Measurements from ENCODE around the gene CDKN3.
"Not testable (repeated sequence)": the region's sequence is repeated elsewhere in the genome, so short reads cannot be mapped to it uniquely, and the experiment has no call there.

CDKN3 gene

DNA sequence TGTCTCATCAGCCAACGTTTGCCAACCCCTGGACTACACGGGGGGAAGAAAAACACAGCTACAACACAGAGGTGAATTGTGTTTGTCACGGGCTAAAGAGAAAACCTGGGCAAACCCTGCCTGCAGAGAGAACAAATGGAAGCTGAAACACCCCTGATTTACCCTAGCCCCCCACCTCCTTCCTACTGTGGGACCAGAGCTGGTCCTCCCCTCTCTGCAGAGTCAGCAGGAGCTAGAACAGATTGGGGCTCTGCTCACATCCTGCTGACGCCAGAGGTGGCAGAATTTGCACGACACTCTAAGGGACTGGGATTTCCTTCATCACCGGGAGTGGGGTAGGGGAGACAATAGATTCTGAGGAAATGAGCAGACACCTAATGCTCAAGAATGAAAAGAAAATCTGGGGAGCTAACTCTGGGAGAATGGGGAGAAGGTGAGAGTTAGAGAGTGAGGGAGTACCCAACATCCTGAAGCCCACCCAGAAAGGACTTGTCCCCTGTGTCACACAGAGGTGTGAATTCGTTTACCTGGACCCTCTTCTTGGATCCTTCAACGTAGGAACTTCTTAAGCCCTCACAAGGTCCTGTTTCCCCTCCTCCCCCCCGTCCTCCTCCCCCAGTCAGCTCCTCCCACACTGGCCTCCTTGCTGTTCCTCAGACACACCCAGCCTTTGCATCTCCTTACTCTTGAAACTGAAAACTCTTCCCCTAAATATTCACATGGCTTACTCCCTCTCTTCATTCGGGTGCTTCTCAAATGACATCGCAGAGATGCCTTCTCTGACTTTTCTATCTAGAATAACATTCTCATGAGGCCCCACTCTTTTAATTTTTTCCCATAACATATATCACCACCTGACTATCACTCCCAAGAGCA, 26.2 kb upstream of the CDKN3 start:
- DNase-seq: no peak

DNA sequence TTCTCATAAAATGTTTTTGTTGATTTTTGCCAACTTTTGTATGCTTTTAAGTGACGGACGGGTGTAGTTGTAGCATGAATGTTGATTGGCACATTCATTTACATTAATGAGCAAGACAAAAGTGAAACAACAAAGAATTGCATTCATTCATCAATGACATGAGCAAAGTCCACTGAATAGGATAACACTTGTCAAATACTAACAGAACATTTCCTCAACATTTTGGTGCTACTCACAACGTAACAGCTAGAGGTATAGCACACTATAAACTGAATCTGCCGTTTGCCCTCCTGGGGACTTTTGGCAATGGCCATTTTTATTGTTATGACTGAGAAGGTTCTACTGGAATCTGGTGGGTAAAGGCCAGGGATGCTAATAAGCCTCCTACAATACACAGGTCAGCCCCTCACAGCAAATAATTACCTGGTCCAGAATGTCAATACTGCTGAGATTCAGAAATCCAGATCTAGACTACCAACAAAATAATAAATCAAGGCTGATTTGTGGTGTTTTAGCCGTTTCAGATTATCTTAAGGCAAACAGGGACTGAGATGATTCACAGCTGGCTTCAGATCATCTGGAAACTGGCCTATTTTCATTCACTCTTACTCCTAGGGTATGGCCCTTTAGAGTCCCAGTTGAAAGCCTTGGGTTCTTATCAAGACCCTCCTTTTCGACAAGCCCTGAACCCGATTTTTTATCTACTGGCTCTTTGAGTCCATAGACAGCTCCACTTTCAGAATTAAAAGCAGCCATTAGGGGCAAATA, 22.5 kb upstream of the CDKN3 start:
- DNase-seq: no peak

DNA sequence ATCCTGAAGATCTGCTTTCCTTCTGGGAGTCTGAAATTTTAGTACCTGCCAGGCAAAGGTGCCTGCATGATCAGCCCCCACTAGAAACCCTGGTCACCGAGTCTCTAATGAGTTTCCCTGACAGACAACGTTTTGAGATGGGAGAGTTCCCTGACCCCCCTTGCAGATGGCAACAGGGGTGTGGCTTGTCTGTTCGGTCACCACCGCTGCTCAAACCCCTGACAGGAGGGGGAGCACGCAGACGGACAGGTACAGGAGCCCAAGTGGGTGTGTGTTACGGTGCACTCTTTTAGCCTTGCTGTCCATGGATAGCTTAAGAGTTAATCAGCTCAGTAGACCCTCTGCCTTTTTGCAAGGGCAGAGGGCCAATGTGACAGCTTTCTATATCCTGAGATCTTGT, 19.3 kb upstream of the CDKN3 start:
- no peak for DNase-seq

DNA sequence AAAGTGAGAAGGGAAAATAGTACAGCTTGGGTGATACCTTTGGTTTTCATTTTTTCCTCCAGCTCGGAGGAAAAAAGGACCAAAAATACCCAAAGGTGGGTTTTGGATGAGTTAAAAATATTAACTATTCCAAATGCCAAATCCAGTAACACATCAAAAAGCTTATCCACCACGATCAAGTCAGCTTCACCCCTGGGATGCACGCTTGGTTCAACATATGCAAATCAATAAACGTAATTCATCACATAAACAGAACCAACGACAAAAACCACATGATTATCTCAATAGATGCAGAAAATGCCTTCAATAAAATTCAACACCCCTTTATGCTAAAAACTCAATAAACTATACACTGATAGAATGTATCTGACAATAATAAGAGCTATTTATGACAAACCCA, 17.9 kb upstream of the CDKN3 start:
- DNase-seq: not testable (repeated sequence)

DNA sequence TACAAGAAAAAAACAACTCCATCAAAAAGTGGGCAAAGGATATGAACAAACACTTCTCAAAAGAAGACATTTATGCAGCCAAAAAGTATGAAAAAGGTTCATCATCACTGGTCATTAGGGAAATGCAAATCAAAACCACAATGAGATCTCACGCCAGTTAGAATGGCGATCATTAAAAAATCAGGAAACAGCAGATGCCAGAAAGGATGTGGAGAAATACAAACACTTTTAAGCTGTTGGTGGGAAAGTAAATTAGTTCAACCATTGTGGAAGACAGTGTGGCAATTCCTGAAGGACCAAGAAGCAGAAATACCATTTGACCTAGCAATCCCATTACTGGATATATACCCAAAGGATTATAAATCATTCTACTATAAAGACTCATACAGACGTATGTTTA, 16.2 kb upstream of the CDKN3 start:
- not testable (repeated sequence) for DNase-seq

DNA sequence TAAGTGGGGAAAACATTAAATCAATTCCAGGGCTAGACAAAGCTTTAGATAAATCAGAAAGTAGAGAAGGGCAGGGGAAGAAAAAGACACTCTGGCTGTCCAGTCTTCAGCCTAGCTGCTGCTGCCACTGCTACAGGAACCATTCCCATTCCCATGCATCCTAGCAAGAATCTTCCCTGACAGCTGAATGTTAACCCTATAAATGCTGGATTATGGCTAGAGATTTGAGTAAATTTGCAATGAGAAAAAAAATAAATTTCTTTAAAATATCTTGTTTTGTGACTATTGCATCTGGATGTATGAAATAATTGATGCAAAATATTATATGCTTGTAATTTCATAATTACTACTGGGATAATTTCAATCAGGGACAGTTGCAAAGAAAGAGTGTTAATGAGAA, 15.0 kb upstream of the CDKN3 start:
- DNase-seq: no peak

DNA sequence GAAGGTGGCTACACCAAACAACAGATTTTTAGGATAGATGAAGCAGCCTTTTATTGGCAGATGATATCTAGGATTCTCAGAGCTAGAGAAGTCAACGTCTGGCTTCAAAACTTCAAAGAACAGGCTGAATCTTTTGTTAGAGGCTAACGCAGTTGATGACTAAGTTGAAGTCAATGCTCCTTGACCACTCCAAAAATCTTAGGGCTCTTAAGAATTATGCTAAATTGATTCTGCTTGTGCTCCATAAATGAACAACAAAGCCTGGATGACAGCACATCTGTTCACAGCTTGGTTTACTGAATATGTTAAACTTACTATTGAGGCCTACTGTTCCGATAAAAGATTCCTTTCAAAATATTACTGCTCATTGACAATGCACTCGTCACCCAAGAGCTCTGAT, 13.0 kb upstream of the CDKN3 start:
- no peak for DNase-seq

DNA sequence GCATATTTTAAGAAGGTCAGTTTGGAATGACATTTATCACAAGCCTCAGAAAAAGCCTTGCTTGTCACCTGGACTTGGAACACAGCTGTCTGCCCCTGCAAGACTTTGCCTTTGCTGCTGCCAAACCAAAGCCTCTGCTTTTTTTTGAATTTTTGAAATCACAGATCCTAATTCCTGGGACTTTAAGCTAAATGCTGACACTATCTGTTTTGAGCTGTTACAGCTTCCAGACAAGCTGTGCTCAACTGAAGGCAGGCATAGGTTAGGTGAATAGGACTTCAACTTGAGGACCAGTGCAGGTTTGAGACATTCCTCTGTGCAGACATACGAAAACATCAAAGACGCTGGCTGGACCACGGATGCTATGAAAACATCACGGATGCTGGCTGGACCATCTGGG, 11.3 kb upstream of the CDKN3 start:
- DNase-seq: no peak

DNA sequence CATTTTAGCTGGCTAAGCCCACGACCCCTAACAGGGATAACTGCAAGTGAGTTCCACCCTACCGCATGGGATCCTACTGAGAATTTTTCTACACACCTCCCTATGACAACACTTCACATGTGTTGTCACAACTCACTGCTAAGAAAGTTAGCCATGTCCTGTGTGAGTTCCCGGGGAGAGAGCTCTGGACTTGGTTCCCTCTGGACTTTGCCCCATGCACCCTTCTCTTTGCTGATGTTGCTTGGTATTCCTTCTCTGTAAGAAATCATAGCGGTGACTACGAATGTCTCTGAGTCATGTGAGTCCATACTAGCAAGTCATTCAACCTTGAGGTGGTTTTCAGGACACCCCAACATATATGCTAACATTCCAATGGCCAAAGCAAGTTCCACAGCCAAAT, 9.5 kb upstream of the CDKN3 start:
- DNase-seq: no peak

DNA sequence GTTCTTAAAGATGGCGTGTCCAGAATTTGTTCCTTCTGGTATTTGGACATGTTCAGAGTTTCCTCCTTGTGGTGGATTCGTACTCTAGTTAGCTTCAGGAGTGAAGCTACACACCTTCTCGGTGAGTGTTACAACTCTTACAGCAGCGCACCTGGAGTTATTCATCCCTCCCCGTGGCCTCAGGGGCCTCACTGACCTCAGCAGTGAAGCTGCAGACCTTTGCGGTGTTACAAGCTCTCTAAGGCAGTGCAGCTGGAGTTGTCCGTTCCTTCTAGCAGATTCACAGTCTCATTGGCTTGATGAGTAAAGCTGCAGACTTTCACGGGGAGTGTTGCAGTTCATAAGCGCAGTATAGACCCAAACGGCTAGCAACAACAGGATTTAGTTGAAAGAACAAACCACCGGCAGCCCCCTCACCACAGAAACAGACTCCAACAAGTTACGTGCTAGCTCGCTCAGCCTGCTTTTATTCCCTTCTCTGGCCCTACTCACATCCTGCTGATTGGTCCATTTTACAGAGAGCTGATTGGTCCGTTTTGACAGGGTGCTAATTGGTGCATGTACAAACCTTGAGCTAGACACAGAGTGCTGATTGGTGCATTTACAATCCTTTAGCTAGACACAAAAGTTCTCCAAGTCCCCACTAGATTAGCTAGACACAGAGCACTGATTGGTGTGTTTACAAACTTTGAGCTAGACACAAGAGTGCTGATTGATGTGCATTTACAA, 4.5 kb upstream of the CDKN3 start:
- no peak for DNase-seq

DNA sequence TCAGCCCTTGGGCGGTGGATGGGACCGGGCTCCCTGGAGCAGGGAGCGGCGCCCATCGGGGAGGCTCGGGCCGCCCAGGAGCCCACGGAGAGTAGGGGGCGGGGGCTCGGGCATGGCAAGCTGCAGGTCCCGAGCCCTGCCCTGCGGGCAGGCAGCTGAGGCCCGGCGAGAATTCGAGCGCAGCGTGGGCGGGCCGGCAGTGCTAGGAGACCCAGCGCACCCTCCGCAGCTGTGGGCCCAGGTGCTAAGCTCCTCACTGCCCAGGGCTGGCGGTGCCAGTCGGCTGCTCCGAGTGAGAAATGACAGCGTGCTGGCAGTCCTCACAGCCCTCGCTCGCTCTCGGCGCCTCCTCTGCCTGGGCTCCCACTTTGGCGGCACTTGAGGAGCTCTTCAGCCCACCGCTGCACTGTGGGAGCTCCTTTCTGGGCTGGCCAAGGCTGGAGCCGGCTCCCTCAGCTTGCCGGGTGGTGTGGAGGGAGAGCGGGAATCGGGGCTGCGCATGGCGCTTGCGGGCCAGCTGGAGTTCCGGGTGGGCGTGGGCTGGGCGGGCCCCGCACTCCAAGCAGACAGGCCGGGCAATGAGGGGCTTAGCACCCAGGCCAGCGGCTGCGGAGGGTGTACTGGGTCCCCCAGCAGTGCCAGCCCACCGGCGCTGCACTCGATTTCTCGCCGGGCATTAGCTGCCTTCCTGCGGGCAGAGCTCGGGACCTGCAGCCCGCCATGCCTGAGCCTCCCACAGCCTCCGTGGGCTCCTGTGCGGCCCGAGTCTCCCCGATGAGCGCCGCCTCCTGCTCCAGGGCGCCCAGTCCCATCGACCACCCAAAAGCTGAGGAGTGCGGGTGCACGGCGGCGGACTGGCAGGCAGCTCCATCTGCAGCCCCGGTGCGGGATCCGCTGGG, 3.6 kb upstream of the CDKN3 start:
- DNase-seq: not testable (repeated sequence)

DNA sequence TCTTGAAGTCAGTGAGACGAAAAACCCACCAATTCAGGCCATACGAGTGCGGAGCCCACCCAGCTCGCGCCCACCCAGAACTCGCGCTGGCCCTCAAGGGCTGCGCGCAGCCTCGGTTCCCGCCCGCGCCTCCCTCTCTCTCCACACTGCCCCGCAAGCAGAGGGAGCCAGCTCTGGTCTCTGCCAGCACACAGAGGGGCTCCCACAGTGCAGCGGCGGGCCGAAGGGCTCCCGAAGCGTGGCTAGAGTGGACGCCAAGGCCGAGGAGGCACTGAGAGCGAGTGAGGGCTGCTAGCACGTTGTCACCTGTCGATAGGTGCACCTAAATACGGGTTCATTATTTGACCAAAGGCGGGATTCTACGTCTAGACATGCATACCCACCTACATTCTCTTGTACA, 2.2 kb upstream of the CDKN3 start:
- DNase-seq: no peak

DNA sequence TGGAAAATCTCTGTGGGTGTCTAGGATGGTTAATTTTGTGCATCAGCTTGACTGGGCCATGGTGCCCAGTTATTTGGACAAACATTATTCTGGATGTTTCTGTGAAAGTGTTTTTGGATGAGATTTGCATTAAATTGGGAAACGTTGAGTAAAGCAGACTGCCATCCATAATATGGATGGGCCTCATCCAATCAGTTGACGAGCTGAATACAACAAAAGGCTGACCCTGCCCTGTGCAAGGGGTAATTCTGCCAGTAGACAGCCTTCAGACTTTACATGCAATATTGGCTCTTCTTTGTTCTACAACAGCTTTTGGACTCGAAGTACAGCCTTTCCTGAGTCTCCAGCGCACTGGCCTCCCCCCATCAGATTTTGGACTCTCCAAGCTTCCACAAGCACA, 1.5 kb upstream of the CDKN3 start:
- no peak for DNase-seq

DNA sequence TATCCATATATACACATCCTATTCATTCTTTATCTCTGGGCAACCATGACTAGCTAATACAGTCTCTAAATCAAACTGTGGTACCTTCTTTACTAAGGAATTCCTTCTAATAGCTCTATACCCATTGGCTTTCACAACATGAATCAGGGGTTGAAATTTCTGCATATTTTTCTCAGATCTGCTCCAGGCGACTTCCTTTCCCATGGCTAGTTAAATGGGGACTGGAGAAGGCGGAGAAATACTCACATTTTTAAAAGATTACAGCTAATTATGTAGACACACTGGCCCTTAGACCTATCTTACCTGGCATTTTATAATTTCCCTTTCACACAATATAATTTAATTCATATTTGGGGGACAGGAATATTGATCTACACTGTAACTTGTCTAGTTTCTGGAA, 1.1 kb upstream of the CDKN3 start:
- DNase-seq: no peak

DNA sequence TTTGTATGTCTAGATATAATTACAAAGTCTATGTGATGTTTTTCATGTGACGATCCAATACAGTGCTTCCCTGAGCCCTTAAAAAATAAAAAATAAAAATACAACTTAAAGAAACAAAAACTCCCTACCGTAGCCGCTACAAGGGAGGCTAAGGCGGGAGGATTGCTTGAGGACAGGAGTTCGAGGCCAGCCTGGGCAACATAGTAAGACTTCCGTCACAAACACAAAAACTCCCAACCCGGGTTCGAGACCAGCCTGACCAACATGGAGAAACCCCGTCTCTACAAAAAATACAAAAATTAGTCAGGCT, 669 bp upstream of the CDKN3 start:
- no peak for DNase-seq

DNA sequence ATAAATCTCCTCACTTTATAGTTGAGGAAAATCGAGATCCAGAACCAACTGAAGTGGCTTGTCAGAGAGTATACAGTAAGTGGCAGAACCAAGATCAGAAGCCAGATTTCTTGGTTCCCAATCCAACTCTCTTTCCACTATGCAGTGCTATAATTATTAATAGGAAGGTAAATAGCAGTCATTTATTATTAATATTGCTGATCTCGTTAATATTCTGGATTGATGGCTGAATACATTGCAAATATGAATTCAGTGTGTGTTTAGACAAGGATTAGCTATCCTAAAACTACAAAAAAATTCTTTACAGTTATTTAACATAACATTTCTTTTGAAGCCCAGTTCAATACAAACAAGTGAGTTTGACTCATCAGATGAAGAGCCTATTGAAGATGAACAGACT, 2.8 kb downstream of the CDKN3 start:
- DNase-seq: no peak

DNA sequence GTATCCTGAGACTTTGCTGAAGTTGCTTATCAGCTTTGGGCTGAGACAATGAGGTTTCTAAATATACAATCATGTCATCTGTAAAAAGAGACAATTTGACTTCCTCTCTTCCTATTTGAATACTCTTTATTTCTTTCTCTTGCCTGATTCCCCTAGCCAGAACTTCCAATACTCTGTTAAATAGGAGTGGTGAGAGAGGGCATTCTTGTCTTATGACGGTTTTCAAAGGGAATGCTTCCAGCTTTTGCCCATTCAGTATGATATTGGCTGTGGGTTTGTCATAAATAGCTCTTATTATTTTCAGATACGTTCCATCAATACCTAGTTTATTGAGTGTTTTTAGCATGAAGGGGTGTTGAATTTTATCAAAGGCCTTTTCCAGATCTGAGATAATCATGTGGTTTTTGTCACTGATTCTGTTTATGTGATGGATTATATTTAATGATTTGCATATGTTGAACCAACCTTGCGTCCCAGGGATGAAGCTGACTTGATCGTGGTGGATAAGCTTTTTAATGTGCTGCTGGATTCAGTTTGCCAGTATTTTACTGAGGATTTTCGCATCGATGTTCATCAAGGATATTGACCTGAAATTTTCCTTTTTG, 6.7 kb downstream of the CDKN3 start:
- DNase-seq: not testable (repeated sequence)

DNA sequence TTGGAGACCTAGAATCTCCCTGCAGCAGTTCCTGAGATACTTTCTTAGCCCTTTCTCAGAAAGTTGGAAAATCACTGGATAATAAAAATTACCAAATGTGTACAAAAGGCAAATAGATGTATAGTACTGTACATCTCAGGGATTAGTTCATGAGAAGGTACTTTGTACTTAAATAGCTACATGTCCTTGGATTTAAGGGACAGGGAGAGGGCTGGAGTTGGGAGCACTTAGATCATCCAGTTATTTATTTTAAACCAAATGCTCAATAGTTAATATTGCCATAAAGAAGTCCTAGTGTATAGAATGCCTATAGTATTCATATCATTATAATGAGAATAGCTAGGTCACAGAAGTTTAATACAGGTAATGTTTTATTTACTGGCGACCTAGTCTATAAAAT, 13.4 kb downstream of the CDKN3 start:
- DNase-seq: no peak

DNA sequence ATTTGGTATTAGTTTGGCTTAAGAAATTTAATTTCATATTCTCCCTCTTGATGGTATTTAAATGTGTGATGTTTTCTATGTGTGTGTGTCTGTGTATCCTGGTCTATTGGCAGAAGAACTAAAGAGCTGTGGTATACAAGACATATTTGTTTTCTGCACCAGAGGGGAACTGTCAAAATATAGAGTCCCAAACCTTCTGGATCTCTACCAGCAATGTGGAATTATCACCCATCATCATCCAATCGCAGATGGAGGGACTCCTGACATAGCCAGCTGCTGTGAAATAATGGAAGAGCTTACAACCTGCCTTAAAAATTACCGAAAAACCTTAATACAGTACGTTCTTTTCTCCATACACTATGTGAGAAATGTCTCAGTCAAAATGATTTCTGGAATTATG, 14.6 kb downstream of the CDKN3 start:
- DNase-seq: no peak

DNA sequence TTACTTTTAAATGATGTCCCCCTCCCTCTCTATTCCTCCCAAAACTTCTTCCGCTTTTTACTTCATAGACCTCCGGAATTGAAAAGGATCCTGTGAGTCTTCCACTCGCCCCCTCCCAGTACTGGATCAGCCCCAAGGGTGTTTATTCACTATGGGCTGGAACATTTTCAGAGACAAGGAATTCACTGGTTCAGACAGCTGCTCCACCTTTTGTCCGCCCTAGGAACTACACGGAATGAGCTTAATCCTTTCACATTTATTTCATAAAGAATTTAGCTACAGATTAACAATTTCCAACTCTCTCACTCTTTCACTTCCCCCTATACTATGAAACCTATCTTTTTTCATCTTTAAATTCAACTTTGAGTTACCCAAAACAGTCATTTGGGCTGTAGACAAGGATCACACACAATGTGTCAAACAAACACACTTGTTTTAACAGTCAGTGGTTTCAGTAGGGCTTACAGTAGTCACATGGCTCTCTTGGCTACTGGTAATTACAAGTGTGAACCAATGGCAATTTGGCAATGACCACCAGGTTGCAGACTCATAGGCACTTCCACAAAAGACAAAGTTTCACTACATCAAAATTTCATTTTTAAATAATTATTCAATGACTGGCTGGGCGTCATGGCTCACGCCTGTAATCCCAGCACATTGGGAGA, 23.8 kb downstream of the CDKN3 start:
- DNase-seq: peak; percentile 40 to 65

DNA sequence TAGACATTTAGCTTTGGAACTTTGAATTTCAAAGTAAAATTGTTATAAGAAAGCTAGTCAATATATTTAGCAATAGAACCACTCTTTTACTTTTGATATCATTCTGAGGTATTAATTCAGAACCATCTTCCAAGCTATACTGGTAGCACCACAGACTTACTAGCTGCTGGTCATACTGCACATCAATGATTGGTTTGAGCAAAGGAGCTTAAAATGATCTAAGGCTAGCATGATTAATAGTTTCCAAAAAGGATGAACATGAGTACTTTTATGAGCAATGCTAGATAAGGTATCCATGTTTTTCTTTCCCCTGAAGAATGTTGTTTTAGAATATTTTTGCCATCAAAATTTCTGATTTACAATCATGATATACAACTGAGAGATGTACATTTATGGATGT, 27.2 kb downstream of the CDKN3 start:
- no peak for DNase-seq

DNA sequence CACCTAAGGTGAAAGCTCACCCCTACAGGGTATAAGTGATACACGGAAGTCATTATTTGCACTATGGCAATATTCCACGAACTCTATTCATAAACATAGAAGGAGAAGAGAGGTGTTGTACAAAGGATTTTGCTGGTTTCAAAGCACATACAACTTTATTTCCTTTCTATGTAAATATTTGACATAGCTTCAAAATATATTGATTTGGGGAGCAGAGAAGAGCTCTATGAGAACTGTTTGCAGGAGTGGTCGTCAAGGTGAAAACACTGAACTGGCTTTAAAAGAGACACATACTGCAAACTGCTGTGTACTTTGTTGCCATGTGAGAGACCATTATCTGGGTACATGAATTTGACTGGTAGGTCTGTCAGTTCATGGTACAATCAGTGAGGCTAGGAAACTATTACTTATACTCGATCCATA, 27.7 kb downstream of the CDKN3 start:
- no peak for DNase-seq
